Erythroblast (primary cell): ENCODE data around the gene ZNF438.

Source experiments
- GATA1 ChIP-seq: IDR thresholded peaks from 2 replicates; pipeline ENCODE4 v1.6.1; 2011; ENCODE audit warnings: low read depth, mild to moderate bottlenecking, control low read depth, low read length, moderate library complexity
- POLR2A ChIP-seq: IDR thresholded peaks from 2 replicates; pipeline ENCODE4 v1.6.1; 2011; ENCODE audit warnings: mild to moderate bottlenecking, low read length

GRCh38 chr10:30834651-30835050 lies 197.0 kb downstream of the ZNF438 start:
- TF ChIP-seq POLR2A (no peak), GATA1 (no peak)
